ENCODE results near the gene MAPK10.

MAPK10 gene

DNA sequence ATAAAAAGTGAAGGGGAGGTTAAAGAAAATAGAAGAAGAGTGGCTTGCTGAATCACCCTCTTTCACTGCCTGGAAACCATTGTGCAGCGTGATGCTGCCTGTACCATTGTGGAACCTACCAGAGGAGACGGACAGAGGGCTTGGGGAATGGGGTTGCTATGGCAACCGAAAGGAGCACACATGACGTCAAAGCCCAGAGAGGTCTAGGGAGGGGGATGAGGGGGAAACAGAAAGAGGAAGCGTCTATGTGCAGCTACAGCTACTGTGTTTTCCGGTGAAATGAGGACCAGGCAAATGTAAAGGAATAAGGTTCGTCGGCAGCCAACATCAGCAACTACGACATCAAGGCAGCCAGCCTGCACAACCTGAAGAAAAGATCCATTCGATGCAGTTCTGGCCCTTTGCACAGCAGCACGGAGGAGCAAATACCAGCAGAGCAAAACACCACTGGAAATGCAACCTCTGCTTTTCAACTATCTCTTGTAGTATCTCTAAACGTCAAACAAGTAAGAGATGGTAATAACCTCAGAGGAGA lies at the start of gene MAPK10:
Gene MAPK10 (minus strand): TSS at position 110 of the 535 bp plus-strand sequence.
- peak; percentile 0 for DNase-seq

DNA sequence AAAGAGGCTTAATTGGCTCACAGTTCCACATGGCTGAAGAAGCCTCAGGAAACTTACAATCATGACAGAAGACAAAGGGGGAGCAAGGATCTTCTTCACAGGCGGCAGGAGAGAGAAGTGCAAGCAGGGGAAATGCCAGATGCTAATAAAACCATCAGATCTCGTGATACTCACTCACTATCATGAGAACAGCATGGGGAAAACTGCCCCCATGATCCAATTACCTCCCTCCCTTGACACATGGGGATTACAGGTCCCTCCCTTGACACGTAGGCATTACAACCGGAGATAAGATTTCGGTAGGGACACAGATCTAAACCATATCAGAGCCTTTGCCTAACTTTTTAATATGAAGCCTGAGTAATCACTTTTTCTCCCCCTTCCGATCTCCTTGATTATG lies 43.7 kb upstream of the MAPK10 start:
- DNase-seq = no peak

DNA sequence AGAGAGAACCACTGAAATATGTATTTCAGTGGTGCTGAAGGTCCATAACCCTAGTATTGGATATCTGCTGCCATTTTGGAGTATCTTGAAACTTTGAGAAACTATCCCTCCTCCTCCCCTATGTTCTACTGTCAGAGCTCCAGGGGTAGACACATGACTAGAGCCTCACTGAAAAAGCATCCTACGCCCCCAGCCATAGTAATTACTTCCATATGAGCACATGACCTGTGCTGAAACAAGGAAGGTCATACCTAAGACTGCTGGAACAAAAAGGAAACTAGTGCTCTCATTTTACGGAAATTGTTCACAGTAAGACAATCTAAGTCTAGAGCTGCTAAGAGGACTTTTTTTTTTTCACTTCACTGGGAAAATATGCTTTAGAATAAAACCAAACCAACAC lies 42.0 kb upstream of the MAPK10 start:
- DNase-seq = no peak

DNA sequence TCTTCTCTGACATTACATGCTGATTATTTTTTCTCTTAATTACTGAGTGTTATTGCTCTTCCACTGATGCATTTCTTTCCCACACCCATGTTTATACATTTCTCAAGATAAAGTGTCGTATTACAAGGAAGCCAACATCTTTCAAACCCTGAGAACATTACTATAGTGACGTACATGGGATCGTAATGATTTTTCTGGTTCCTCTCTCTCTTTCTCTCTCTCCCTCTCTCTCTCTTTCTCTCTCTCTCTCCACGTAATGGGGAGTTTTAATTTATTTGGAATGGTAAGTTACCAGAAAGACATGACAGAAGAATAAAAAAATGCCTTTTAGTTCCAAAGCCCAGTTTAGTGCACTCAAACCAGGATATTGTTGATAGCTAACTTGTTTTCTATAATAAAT lies 40.4 kb upstream of the MAPK10 start:
- DNase-seq = no peak

DNA sequence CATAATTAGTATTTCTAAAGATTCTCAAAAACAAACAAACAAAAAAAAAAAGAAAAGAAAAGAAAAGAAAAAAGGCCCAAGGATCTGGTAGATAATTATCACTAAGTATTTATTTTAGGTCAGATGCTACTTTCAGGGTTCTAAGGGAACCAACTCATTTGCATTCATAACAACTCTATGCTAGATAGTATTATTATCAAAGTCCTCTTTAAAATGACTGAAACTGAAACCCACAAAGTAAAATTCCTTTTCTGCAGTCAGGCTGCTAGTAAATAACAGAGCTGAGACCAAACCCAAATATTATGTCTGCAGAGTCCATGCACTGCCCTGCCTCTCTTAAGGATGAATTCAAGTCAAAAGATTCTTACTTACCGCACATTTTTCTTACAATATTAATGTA lies 38.3 kb upstream of the MAPK10 start:
- no peak for DNase-seq

DNA sequence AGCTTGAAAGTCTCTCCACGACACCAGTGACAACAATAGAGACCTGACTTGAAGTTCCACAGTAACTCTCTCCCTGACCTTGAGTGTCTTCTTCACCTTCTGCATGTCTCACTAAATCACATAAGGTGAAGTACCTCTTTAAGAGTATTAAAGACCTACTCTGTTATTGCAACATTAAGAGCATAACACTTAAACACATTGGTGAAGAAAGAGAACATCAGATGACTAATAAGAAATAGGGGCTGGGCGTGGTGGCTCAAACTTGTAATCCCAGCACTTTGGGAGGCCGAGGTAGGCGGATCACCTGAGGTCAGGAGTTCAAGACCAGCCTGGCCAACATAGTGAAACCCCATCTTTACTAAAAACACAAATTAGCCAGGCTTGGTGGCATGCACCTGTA lies 33.9 kb upstream of the MAPK10 start:
- no peak for DNase-seq

DNA sequence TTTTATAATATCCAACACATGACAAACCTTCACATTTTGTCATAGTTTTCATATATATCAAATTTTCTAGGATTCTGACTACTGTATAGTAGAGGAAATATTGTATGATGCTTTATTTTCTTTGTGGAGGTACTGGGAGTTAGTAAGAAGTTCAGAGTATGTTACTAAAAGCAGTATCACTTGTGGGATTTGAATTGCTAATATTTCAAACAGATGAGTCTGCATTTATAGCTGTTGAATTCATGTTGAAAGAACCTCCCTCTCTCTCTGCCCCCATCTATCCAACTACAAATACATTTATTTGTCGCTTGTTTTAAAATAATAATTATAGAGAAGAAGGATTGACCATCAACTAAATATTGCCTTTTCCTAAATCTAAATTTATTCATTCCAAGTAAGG lies 29.8 kb upstream of the MAPK10 start:
- no peak for DNase-seq

DNA sequence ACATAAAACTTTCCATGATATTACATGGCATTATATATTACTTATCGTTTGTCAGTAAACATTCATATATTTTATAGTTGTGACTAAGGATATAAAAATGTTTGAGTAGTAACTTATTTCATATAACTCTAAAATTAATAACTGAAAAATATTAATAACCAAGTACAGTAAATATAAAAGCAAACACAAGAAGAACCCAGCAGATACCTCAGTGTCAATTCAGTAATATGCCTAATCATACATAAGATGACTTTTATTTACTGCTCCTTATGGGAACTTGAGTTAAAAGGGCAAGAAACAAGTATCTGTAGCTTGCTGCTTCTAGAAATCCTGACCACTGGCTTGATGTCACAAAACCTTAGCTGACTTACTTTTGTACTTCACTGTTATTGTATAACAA lies 28.4 kb upstream of the MAPK10 start:
- no peak for DNase-seq

DNA sequence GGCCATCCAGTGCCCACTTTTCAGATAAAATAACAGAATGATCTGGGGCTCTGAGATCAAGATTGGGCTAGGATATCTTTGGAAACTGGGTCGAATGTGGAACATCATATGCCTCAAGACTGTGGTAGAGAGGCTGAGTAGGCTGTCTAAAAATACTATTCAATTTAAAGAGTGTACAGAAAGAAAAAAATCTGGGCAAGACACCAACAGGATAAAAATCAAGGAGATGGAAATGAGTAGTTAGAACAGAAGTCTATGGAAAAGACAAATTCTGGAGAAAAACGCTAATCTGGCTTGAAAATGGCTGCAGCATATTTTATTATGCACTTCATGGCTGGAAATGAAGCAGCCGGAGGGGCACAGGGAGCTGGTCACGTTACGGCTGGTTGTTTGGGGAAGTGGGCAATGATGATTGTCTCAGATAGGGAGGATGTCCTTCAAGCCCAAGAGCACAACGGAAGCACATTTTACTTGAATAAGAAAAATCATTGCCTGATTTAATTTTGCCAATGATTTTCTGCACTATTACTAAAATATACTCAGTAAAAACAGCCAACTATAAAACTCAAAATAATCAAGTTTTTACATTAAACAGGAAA lies 27.1 kb upstream of the MAPK10 start:
- DNase-seq = no peak

DNA sequence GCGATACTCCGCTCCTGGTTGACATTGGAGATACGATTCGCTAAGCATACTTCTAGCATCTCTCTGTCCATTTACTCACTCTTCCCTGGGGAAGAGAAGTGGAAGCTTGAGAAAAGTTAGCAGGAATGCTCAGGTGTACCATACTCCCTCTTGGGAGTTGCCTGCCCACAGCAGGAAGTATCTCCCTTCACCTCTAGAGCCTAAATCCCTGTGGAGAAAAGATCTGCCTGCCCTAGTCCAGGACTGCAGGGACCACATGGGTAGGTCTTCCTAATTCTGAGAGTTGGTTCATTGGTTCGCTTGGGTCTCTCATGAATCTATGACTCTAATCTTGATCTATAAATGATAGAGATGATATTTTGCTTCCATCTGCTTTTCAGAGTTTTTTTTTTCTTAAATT lies 26.3 kb upstream of the MAPK10 start:
- no peak for DNase-seq

DNA sequence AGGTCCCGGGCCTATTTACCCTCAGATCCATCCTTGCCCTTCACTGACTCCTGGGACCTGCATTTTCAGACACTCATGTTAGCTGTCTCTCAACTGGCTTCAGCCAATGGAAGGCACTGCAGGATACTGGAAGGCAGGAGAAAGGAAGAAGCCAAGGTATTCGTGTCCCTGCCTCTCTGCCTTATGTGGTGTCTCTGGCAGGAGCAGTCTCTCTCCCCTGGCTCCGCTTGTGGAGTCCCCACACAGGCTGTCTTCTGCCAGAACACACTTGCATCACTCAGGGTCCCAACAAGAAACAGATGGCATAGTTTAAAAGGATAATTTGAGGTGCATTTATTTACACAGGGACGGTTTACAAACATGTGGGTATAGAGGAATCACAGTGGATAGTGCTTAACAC lies 21.6 kb upstream of the MAPK10 start:
- no peak for DNase-seq

DNA sequence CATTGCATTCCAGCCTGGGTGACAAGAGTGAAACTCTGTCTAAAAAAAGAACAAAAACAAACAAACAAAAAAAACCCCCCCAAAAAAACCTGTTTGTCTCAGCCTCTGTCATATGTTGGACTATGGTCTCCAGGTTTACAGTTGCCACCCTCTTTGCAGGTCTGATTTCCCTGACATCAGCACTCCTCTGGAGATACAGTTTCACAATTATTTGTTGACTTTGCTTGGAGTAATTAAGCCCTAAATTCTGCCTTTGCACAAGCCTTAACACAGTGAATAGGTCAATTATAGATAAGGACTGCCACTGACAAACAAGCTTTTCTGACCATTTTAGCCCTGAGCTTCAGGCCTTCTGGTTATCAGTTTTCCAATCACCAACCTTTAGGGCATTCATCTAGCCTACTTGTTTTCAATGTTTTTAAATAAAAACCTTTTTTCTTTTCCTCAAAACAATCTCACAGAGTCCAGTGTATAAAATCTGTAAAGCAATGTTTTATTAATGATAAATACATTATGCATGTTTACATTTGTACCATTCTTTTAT lies 20.4 kb upstream of the MAPK10 start:
- DNase-seq = no peak

DNA sequence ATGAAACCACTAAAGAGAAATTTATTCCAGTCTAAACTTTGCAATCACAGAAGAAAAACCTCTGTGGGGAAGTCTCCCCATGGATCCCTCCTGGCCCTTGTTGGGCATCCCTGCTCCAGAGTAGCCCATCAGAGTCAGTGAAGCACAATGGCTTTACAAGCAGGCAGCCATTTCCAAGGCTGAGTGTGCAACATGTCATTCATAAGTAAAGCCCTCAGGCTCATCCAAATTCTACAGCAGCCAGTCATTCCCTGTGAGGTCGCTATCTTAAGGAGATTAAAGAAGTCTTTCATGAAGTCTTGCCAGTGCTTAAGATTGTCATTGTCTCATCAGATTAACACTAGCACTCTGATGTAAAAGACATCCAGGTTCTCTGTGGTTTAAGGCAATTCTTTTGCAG lies 17.0 kb upstream of the MAPK10 start:
- no peak for DNase-seq

DNA sequence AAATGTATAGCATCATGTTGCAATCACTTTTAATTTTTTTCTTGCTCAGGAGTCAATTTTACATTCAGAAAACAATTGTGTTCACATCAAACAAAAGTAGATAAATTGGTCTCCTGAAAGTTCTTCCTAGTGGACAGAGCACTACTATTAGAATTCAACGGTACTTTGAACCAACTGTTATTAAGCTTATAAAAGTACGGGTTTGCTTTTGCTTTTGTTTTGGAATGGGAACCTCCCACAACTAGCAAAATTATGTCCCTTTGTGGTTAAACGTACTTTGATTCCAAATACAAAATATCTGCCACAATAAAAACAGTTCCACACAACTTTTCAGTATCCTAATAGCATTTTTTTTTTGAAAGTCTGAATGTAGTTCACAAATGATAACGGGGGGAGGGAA lies 8.6 kb upstream of the MAPK10 start:
- DNase-seq = no peak

DNA sequence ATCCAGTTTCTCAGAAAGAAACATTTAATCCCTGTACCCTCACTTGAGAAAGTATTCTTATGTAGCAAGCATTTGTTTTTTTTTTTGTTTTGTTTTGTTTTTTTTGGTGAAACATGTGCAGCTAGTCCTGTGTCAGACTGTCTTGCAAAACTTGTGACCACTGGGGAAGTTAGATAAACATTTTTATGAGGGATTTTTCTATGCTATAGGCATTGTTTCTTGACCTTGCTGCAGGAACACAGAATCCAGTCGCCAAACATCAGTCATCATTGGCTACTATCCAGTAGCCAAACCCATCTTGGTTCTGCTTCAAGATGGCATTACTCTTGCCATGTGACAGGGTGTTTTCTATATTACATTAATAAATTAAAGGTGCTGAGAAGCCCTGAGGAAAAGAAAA lies 7.7 kb upstream of the MAPK10 start:
- no peak for DNase-seq

DNA sequence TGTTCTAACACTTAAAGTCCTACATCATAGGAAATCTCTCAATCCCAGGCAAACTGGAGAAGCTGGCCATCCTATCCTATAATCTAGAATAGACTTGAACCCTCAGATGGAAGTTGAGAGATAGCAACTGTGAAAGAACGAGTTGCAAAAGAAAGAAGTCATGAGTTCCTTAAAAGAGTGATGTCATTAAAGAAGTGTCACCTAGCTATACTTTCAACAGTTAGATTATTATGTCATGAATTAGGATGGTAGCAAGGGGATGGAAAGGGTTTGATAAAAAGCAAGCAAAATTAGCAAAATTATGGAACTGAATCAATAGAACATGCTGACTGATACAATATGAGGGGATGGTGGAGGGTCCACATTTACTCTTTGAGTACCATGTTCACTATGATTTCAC lies 7.1 kb upstream of the MAPK10 start:
- no peak for DNase-seq

DNA sequence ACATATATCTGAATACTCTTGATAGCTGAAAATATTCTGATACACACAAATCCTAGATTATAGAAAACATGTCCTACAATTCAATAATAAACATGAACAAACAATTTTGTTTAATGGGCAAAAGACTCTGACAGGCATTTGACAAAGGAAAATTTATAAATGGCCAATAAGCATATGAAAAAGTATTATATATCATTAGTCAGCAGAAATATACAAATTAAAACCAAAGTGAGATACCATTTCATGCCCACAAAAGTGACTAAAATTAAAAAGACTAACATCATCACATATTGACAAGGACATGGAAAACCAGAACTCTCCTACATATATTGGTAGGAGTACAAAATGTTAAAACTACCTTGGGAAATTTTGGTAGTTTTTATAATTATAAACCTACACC lies 2.7 kb upstream of the MAPK10 start:
- DNase-seq = no peak

DNA sequence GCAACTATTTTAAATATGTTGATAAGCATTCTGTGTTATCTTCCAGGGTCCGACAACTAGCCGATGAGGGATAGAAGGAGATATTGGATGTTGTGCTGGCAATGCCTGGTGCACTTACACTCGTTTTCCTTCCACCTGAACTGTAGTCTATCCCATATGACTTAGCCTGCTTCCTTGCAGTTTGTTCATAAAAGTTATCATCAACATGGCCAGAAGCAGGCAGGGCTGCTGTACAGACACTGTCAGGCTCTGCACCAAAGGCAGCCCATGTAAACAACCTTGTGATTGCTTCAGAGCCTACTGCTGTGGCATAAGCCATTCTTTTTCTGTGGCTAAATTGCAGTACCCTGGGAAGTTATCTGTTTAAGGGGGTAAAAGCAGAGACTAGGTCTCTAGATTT lies 1.6 kb downstream of the MAPK10 start:
- DNase-seq = no peak

DNA sequence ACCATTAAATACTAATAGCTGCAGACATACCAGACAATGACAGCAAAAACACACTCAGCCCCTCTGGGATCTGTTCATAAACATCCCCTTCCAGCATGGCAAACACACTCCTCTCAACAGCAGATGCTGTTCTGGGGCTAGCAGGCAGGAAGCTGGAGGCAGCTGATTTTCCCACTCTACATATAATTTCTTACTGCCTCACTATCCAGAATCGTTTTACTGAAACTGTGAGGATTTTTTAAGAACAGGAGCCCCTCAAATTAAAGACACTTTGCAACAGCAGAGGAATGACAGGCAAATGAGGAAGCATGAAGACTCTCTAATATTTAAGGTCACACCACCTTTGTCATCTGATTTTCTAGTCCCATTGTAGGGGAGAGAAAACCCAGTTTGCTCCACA lies 2.2 kb downstream of the MAPK10 start:
- DNase-seq = no peak

DNA sequence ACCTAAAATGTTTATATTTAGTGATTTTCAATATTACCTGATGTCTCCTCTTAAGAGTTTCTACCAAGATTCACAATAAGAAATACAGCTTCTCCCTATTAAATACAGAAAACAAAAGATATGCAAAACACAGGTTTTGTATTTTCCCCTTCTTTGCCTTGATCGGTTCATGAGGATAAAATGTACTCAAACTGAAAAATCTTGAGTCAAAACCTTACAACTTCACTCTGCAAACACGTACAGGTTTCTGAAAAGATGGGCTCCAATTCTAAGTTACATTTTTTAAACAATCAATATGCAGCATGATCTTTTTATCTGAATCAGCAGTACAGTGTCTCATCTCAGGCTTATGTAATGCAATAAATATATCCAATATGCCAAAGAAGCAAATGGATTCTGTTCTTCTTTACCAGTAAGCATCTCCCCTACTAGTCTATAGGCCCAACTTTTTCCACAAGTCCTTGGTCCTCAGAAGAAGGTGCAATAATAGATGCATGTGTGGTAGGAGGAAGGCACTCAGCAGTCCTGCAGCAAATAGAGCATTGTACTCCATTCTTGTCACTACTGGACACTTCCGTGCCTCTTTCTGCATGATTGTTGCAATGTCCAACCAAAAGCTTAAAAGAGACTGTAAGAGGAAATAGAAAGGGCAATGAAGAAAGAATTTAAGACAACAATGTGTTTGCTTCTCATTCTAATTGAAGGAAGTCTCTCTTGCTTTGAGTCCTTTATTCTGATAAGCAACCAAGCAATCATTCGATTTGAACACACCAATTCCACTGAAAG lies 3.2 kb downstream of the MAPK10 start:
- no peak for DNase-seq

DNA sequence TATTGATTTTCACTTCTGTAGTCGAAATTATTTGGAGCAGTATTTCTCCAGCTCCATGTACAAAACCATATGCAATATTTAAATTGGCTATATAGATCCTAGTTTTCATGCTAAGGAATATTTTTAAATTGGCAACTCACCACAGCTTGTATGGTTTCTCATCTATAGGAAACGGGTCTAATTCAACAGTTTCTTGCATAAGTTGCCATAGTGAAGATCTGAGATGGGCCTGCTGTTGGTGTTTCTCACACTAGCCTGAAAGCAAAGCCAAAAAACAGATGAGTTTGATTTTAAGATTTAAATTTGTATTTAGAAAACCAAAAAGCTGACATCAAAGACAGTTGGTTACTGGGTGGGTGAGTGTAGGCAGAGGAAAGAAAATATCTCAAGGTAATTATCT lies 5.5 kb downstream of the MAPK10 start:
- DNase-seq = no peak

DNA sequence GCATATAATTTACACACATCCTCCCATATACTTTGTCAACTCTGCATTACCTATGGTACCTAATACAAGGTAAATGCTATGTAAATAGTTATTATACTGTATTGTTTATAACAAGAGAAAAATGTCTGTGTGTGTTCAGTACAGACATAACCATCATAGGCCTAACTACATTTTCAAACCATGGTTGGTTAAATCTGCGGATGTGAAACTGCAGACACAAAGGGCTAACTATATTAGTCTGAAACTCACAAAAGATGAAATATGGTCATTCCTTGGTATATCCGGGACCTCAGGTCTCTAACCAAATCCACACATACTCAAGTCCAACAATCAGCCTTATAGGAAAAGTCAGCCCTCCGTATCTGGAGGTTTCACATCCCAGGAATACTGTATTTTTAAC lies 13.5 kb downstream of the MAPK10 start:
- DNase-seq = no peak

DNA sequence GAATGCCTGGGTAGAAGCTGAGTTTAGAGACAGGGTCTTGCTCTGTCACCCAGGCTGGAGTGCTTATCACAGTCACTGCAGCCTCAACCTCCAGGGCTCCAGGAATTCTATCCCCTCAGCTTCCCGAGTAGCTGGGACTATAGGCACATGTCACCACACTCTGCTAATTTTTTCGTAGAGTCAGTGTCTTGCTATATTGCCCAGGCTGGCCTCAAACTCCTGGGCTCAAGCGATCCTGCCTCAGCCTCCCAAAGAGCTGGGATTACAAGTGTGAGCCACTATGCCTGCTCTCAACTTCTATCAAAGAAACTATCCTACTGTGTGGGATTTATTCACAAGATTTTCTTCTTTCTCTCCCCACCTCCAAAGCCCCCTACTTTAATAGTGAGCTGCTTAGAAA lies 15.7 kb downstream of the MAPK10 start:
- DNase-seq = no peak

DNA sequence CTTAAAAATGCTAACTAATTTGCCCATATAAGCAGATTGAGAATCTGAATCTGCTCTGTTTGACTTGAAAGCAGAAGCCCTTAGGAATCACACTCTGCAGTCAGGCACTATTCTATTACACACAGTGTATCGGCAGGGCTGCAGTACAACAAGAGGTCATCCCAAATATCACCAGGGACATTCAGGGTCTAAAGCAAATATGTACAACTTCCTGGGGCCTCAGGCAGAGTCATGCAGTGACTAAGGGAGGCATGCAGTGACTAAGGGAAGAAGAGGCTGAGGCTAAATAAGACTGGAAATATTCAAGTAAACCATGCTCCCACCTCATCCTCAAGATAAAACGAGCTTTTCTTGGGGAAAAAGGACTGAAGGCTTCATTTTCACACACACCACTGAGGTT lies 20.9 kb downstream of the MAPK10 start:
- no peak for DNase-seq

DNA sequence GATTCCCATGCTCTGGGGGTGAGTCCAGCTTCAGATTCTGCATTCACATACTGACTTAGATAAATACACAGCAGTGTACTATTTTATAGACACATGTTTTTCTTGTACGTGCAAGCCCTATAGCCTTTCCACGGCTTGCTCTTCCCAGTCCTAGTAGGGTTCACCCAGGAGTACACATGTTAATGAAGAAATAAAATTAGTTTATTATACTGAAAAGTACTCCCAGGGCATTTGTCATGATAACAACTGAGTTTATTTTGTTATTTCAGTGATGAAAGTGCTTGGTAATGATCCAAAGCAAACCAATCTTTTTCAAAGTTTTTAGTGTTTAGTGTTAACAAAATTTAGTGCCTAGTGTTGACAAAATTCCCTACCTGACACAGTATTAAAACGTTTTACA lies 21.3 kb downstream of the MAPK10 start:
- no peak for DNase-seq
